Activated T-cell treated with anti-CD3 and anti-CD28 coated beads for 1 hour (primary cell): ENCODE data around the gene FARP1.
"Not testable (repeated sequence)": the region's sequence is repeated elsewhere in the genome, so short reads cannot be mapped to it uniquely, and the experiment has no call there.

Experiments used
- DNase-seq: peaks from one replicate; pipeline ENCODE4 v3.0.0-alpha.2; 2020; ENCODE audit warnings: low read depth

The FARP1 gene

DNA sequence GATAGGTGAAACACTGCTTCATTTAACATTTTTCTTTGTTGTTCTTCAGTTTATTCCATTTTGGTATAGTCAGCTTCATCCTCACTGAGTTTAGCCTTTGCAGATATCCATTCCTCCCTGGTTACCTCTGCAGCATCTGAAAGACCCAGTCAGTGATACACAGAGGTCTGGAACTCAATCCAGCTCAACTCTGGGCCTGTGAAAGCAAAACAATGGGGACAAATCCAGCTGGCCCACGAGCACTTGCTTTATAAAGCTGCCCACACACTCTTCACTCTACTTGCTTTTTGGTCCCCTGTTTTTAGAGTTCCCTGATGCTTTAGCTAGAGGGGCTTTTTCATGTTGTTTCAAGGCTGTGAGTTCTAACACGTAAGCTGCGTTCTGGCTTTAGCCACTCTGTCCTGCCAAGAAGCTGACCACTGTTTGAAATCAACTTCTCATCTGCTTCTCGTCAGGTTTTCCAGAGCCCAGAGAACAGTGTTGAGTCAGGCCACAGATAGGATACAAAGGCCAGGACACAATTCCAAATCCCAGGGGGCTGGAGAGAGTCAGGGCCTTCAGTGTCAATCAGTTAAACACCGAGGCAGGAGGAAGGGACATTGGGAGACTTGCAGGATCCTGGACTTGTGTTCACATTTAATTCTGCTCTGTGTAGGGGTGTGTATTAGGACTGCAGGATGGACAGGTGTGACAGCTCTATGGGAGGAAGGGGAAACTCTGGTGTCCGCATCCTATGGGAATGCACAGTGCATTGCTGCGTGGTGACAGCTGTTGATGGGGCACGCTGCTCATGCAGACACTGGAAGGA lies 117.7 kb downstream of the FARP1 start:
- no peak for DNase-seq

DNA sequence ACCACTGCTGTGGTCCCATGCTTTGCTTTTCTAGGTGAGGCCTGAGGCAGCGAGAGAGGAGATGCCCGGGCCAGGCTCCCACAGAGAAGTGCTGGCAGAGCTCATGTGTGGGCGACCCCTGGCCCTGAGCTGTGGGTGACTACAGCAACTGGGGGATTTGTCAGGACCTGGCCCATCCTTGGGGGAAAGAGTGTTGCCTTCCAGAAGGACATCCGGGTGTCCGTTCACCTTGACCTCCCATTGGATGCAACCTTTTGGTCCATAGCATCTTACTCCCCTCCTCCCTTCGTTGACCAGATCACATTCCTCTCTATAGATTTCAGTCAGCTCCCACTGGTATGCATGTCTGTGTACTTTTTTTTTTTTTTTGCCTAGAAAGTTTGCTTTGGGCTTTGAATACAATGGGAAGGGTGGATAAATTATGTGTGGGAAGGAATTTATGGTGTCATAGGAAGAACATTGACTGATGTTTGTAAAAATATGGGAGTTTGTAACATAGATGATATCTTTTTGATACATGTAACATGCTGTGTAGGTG lies 118.3 kb downstream of the FARP1 start:
- no peak for DNase-seq

DNA sequence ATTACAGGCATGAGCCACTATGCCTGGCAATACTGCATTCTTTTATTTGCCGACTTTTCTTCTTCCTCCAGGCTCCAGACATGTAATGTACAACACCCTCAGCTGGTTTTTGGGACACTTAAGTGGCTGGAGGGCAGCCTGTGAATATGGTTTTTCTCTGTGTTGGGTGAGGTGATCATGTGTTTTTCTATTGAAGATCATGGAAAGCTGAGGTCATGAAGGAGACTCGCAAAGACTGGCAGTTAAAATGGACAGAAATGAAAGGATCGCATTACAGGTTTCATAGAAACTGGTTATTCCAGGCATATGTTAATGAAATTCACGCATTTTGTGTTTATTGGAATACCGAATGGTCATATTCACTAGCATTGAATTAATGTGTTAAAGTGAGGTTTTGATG lies 119.4 kb downstream of the FARP1 start:
- DNase-seq, result no peak

DNA sequence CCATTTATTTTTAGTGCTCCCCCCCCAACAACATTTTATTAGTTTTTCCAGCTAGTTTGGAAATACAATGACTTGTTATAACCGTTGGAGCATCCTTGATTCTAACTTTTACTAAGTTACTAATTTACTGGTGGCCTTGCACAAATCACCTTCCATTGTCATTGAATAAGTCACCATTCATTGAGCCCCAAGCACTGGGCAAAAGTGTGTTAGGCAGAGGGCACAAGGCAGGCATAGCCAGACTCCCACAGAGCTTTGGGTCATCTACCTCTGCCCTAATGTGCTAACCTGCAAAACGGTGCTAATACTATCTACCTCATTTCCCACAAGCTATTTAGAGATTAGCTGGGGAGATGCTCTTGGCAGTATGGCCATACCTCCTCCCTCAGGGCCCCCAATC lies 120.9 kb downstream of the FARP1 start:
- no peak for DNase-seq

DNA sequence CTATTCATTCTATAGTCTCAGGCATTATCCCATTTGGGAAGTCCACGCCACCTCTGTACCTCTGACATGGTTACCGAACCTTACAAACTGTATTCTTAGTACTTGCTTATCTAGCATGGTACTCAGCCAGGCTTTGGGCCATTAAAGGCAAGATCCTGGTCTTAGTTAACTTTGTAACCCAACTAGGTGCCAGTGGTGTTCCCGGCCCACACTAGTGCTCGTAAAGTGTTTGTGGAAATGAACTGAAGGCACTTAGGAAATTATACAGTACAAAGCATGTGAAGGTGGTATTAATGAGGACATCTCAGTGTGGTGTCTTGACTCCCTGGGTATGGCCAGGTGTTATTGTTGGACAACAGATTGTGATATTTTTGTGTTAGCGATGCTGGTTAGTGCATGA lies 122.0 kb downstream of the FARP1 start:
- no peak for DNase-seq

DNA sequence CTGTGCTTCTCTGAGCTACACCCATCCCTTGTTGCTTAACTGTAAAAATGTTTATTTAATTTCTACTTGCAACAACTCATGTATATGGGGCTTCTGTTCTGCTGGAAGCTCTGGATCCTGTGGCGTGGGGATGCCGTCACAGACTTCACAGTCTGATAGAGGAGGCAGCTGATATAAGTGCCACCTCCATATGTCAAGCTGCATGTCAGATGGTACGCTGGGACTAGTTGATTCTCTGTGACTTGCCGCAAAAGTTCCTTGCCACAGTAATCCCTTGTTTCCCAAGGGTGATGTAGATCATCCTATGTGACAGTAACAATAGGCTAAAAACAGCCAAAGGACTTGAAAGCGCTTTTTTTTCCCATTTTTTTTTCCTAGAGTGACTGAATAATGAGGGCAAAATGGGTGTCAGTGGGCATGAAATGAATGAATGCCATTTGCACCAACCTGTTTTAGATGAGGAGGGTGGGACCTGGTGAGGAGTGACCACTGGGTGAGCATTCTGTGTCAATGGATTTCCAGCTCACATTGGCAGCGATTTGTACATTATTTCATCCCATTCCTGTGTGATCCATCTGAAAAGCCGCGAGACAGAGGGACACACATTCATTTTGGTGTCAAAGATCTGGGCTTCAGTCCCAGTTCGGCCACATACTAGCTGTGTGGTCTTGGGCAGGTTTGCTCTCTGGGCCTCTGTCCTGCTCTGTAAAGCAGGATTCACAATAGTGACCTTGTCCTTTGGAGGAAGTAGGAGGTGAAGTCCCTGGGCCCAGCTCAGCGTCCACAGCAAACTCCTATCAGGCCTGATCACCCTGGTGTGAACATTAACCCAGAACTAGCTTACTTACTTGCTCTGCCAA lies 123.0 kb downstream of the FARP1 start:
- DNase-seq, result no peak

DNA sequence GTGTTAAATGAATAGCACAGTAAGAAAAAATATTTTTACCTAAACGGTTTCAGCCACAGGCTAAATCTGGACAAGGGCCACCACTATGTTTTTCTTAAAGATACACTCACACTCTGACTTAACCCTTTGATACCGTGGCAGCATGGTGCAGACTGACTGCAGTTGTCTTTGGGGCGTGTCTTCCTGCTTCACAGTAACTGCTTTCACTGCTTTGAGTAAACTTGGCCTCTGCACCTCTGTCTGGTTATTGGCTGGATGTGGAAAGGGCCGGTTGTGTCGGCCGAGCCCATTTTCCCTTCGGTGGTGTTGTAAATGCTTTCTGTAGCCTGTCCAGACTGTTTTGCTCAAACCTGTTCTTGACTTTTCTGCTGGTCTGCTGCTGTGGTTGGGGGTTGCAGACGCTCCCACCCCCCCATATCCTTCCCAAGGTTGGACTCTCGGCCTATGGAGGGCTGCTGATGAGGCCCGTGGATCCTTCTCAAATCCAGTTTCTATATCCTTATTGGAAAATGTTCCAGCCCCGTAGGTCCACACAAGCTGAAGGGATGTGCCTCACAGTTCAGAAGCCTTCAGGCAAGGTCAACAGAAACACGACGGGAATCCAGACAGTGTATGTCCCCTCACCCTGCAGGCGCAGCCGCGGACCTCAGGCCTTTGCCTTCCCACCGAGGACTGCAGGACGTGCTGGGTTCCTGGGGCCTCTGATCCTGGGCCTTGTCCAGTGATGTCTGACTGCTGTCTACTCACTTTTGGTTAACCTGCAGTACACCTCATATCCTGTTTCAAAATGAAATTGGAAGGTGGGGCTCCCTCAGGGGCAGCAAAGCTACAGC lies 124.4 kb downstream of the FARP1 start:
- DNase-seq, result no peak

DNA sequence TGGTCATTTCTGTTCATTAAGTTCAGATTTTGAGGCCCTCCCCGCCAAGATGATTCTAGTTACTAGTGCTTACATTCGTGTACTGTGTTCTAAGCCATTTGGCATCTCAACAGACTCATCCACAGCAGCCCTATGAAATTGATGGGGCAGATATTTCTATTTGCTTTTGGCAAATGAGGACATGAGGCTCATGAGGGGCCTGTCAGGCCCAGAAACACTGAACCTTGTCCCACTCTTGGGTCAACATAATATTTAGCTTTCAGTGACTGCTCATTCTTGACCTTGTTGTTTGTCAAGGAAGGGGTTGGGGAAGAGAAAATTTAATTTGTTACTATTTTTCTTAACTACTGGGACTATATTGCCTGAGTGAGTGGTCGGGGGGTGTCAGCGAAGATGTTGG lies 126.5 kb downstream of the FARP1 start:
- DNase-seq, result no peak

DNA sequence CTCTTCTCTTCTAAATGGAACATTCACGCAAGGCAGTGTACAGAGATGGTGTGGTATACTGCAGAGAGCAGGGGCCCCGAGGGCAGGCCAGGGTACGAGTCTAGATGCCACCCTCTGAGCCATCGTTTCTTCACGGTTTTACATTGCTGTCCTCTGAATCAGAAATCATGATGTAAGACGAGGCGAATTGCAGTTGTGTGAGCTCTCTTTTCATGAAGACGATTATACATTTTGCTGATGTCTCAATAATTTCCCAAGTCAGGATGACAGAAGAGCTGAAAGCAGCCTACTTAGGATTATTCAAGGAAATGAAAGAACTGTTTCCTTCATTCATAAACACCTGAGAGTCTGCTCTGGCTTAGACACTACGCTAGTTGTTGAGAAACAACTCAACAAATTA lies 127.9 kb downstream of the FARP1 start:
- DNase-seq, result no peak

DNA sequence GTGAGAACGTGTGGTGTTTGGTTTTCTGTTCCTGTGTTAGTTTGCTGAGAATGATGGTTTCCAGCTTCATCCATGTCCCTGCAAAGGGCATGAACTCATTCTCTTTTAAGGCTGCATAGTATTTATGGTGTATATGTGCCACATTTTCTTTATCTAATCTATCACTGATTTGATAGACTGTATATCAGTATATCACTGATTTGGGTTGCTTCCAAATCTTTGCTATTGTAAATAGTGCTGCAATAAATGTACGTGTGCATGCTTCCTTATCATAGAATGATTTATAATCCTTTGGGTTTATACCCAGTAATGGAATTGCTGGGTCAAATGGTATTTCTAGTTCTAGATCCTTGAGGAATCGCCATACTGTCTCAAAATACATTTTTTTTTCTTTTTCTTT lies 128.8 kb downstream of the FARP1 start:
- DNase-seq, result not testable (repeated sequence)

DNA sequence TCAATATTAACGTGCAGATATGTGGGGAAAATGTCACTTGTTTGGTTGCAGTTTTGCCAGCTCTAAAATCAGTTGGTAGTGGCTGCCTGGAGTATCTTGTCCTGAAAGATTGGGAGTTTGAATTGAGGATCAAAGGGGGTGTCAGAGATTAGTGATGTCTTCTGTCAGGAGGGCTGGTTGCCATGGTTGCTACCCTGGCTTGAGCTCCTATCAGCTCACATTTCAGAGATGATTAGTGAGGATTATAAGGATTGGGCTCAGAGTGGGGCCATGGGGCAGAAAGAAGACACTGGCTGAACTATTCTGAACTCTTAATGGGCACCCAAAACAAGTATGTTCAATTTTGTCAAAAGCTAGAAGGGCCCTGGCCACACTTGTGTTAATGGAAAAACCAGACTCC lies 129.7 kb downstream of the FARP1 start:
- DNase-seq, result no peak

DNA sequence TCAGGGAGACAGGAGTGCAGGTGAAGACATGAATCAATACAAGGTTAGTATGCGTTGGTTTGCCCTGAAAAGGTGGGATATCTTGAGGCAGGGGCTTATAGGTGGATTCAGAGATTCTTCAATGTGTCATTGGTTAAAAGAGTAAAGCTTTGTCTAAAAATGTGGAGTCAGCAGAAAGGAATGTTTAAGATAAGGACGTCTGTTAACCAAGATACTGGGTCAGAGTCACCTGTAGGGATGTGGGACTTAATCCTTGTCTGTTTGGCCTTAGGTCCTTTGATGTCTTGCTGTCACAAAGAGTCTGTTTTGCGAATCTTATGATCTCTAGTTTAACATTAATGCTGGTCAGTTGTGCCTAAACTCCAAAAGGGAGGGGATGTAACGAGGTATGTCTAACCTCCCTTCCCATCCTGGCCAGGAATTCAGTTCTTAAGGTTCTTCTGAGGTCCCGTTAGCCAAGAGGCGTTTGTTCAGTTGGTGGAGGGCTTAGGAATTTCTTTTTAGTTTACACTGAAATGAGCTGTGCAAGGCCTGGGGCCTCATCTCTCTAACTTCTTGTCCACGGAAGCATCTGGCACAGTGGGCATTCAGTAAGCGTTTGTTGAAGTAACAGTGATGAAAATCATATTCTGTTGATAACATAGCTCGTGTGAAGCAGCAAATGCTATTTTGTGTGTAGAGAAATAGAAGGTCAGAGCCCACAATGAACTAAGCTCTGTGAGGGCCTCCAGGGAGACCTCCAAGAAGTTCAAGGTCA lies 130.4 kb downstream of the FARP1 start:
- DNase-seq, result no peak

DNA sequence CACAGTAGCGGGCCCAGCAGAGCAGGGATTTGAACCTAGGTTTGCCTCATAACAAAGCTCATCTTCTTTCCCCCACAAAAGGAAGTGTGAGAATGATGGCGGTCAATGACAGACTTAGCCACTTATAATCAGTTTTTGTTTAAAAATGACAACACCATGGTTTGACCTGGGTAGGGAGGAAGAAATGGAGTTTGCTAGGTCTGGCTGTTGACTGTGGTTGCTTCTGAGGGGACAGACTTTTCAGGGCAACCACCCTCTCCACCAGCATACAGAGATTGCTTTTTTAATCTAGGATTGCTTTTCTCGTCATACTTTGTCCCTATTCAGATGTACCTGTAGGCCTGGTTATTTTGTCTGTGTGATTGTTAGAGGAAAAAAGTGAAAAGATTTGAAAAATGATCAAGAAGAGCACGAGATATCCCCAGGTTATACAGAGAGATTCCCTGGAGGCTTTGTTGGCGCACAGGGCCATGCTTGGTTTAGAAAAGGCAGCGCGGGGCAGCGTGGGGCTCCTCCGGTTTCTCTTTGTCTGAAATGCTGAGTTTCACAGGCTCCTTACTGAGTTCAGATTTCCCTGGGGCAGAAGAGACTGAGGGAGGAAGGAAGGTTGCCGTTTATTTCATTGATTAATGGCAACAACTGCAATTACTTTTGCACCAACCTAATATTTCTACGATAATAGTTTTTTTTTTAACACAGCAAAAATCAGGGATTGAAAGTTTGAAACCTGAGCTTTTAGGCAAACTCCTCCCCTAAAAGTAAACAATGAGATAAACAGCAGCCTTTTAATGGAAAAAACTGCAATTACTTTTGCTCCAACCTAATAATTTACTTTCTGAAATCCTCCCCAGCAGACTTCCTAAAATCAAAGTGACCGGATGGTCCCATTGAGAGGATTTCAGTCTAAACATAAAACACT lies 131.2 kb downstream of the FARP1 start:
- no peak for DNase-seq

DNA sequence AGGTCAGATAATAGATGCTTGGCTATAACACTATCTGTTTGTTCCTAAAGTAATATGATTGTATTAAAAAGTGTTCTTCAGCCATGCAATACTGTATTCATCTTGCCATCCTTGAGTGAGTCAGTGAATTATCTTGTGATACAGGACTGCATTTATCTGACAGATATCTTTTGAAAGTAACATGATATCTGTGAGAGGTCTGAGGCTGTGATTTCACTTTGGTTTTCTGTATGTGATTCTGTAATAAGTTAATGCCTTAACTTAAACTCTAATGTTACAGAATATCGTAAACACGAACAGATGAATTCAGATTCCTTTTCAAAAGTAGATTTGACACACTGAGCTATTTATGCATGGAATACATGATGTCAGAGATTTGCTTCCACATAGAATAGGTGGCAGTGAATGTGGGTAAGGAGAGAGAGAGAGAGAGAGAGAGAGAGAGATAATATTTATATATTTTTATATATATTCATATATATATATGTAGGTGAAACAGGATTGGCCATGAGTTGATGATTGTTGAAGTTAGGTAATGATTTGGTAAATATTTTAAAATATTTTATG lies 132.1 kb downstream of the FARP1 start:
- no peak for DNase-seq

DNA sequence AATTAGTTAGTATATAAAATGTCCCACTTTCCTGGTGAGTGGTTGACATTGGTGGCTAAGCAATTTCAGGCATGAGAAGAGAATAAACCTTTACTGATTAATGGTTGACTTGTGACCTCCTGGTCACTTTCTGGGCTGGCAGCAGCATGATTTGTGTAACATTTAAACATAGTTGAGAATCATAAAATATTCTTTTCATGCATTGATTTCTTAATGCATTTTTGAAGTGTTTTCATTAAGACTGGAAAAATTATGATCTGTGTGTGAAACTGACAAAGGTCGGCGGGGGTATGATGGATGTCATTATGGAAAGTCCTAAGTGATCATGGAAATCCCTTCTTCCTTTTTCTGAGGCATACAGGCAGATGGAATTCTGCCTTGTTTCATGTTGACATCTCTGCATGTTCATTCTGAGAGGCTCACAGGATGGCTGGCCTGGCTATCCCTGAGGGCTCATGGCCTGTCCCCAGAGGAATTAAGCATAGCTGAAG lies 132.8 kb downstream of the FARP1 start:
- DNase-seq, result no peak

DNA sequence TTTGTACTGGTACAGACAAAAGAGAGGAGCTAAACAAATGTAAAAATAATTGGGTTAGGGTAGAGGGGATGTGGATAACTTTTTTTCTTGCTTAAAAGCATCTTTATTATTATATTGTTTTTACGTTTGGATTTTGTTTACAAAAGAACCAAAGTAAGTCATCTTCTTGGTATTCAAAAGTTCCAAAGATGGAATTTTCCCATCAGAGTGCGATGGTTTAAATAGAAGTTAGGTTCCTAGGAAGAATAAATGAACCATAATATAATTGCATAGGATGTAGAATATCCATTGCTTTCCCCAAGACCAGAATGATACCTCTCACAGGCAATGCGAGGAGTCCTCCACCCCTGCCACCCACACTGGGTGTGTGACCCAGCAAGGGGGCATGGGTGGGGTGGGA lies 133.6 kb downstream of the FARP1 start:
- DNase-seq, result no peak

DNA sequence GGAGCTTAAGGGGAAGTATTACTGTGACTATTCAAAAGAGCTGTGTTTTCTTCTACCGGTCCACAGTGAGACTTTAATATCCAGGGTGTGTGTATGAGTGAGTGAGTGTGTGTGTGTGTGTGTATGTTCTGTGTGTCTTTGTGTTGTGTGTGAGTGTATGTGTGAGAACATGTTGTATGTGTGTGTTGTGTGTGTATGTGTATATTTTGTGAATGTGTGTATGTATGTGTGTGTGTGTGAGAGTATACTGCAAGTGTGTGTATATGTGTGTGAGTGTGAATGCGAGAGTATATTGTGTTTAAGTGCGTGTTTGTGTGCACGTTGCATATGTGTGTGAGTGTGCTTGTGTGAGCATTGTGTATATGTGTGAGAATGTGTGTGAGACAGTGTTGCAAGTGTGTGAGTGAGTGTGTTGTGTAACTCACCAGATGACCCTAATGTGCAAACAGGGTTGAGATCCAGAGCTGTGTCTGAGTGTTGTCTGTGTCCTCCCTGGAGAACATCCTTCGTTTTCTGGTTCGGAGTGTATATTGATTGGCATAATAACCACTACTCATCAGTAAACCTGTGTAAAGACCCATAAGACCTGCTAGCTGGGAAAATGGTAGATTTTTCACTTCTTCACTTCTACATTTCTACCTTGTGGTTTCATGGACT lies 135.3 kb downstream of the FARP1 start:
- DNase-seq, result no peak

DNA sequence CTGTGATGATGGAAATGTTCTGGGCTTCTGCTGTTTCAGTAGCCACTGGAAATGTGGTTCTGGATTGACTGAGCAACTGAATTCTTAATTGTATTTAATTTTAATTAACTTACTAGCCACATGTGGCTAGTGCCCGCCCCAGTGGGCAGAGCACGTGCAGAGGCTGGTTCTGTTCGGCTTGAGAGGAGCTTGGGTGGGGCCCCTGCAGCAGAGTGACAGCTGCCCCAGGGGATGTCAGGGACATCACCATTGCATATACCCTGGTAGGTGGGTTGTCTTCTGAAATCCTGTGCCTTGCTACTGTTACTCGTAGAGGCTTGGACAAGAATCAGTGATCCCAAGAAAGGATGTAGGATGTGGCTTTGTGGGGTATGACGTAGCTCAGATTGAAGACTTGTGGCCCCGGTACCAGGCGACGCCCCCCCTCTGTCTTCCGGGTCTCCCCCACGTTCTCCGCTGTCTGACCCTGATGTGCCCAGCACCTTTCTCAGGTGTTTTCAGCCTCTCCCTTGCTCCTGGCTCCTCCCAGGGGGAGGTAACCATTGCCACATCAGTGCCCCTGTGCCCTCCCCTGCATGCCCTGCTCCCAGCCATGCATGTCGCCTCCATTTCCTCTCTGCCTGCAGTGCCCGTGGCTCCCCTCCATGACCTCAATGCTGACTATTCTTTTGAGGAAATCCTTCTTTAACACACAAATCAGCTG lies 136.7 kb downstream of the FARP1 start:
- DNase-seq, result no peak

DNA sequence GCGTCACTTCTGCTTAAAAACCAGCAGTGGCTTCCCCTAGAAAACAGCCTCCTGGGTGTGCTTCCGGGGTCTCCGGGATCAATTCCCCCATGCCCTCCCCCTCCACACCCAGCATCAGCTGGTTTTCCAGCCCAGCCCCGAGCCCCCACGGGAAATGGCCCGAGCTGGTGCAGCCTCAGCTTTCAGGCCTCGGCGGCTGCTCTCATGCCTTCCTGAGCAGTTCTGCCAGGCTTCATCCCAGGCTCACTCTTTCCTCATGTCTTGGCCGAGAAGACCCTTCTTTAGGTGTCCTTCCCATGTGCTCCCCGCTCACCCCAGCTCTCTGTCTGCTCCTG lies 137.2 kb downstream of the FARP1 start:
- no peak for DNase-seq
